Loucy (cell line): Measurements from ENCODE around the gene MKNK2.

Experiments
- H2AFZ ChIP-seq: fragments of 200-600 bp; sonication (generic); 2 replicates; pipeline ENCODE4 v1.6.0; 2016; ENCODE audit warnings: antibody characterized with exemption, mild to moderate bottlenecking, low read length, moderate library complexity
- H3F3A ChIP-seq: fragments of 200-600 bp; 2 replicates; pipeline ENCODE4 v1.6.0; 2016; ENCODE audit warnings: antibody characterized with exemption, low read depth, mild to moderate bottlenecking
- H3K27me3 ChIP-seq: fragments of 200-600 bp; sonication (generic); 2 replicates; pipeline ENCODE4 v1.6.1; 2014; ENCODE audit warnings: low read length, mild to moderate bottlenecking; ENCODE audit not compliant: insufficient read depth, poor library complexity, severe bottlenecking
- H3K36me3 ChIP-seq: fragments of 200-600 bp; sonication (generic); 2 replicates; pipeline ENCODE4 v1.6.1; 2016; ENCODE audit warnings: low read length; ENCODE audit not compliant: insufficient read depth
- H3K4me1 ChIP-seq: fragments of 200-600 bp; sonication (generic); 2 replicates; pipeline ENCODE4 v1.5.1; 2014; ENCODE audit warnings: low read length, mild to moderate bottlenecking; ENCODE audit not compliant: insufficient read depth, poor library complexity, severe bottlenecking
- H3K4me2 ChIP-seq: fragments of 200-600 bp; sonication (generic); 2 replicates; pipeline ENCODE4 v1.6.0; 2014; ENCODE audit warnings: antibody characterized with exemption, low read length, low read depth, mild to moderate bottlenecking; ENCODE audit not compliant: poor library complexity, severe bottlenecking
- H3K4me3 ChIP-seq: fragments of 200-600 bp; sonication (generic); 2 replicates; pipeline ENCODE4 v1.5.1; 2014; ENCODE audit warnings: low read length, mild to moderate bottlenecking, mixed read lengths; ENCODE audit not compliant: poor library complexity, severe bottlenecking
- H3K79me2 ChIP-seq: fragments of 200-600 bp; sonication (generic); 2 replicates; pipeline ENCODE4 v1.6.1; 2014; ENCODE audit warnings: low read length; ENCODE audit not compliant: insufficient read depth
- H3K9ac ChIP-seq: fragments of 200-600 bp; sonication (generic); 2 replicates; pipeline ENCODE4 v1.6.0; 2014; ENCODE audit warnings: mild to moderate bottlenecking, low read depth, low read length, moderate library complexity; ENCODE audit not compliant: poor library complexity, severe bottlenecking
- H3K9me2 ChIP-seq: fragments of 200-600 bp; sonication (generic); replicated peaks from 2 replicates; pipeline ENCODE4 v1.6.1; 2016; ENCODE audit warnings: low read depth, low read length, mixed read lengths
- H3K9me3 ChIP-seq: fragments of 200-600 bp; sonication (generic); 2 replicates; pipeline ENCODE4 v1.6.1; 2014; ENCODE audit warnings: mild to moderate bottlenecking, antibody characterized with exemption, low read length, low read depth; ENCODE audit not compliant: insufficient read depth
- H4K20me1 ChIP-seq: fragments of 200-600 bp; sonication (generic); 2 replicates; pipeline ENCODE4 v1.6.0; 2014; ENCODE audit warnings: antibody characterized with exemption, low read length, mild to moderate bottlenecking; ENCODE audit not compliant: insufficient read depth, poor library complexity, severe bottlenecking
- EZH2phosphoT487 ChIP-seq: fragments of 200-600 bp; IDR thresholded peaks from 2 replicates; pipeline ENCODE4 v1.6.1; 2018; ENCODE audit warnings: antibody characterized with exemption, mild to moderate bottlenecking, moderate library complexity, borderline replicate concordance
- TF ChIP-seq, protein P1 (sequence below): fragments of 200-600 bp; sonication (generic); conservative IDR thresholded peaks from 2 replicates; pipeline ENCODE4 v1.5.1; 2014; ENCODE audit warnings: mild to moderate bottlenecking, antibody characterized with exemption, low read length

The MKNK2 gene

GRCh38 chr19:2060884-2061494 is 9.9 kb upstream of the MKNK2 start:
- Histone ChIP-seq H3K9ac (peak overlapping the region; percentile 93), H3K9me3 (no peaks in the 10 kb centered on the region), H4K20me1 (no peaks in the 10 kb centered on the region), H3K4me1 (peaks cover 43% of the 10 kb centered on the region), H3K4me3 (peak overlapping the region; percentile 96), H3K9me2 (no peaks in the 10 kb centered on the region), H3K4me2 (peak overlapping the region; percentile 88), H3F3A (no peaks in the 10 kb centered on the region), H2AFZ (peak overlapping the region; percentile 47; the same call in 1 of the 2 replicates), H3K36me3 (no peaks in the 10 kb centered on the region), H3K79me2 (peaks cover 37% of the 10 kb centered on the region), H3K27me3 (no peaks in the 10 kb centered on the region)
- TF ChIP-seq, protein P1, sequence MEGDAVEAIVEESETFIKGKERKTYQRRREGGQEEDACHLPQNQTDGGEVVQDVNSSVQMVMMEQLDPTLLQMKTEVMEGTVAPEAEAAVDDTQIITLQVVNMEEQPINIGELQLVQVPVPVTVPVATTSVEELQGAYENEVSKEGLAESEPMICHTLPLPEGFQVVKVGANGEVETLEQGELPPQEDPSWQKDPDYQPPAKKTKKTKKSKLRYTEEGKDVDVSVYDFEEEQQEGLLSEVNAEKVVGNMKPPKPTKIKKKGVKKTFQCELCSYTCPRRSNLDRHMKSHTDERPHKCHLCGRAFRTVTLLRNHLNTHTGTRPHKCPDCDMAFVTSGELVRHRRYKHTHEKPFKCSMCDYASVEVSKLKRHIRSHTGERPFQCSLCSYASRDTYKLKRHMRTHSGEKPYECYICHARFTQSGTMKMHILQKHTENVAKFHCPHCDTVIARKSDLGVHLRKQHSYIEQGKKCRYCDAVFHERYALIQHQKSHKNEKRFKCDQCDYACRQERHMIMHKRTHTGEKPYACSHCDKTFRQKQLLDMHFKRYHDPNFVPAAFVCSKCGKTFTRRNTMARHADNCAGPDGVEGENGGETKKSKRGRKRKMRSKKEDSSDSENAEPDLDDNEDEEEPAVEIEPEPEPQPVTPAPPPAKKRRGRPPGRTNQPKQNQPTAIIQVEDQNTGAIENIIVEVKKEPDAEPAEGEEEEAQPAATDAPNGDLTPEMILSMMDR = no peak
- TF ChIP-seq EZH2phosphoT487 = no peak

- Histone ChIP-seq H3K9me2 (no peaks in the 10 kb centered on the region), H3K4me1 (peaks cover 50% of the 10 kb centered on the region), H4K20me1 (no peaks in the 10 kb centered on the region), H3K4me2 (peak overlapping the region; percentile 88), H3K36me3 (no peaks in the 10 kb centered on the region), H3K79me2 (peaks cover 43% of the 10 kb centered on the region), H3K9ac (peak overlapping the region; percentile 93), H3K27me3 (no peaks in the 10 kb centered on the region), H3F3A (no peaks in the 10 kb centered on the region), H2AFZ (no peak overlapping the region), H3K4me3 (peak overlapping the region; percentile 96), H3K9me3 (no peaks in the 10 kb centered on the region)
- TF ChIP-seq EZH2phosphoT487 = no peak
- TF ChIP-seq, protein P1 = no peak
Observed at GRCh38 chr19:2059422-2060201, 8.6 kb upstream of the MKNK2 start.

GRCh38 chr19:2058570-2059421 is 7.8 kb upstream of the MKNK2 start:
- no peak for TF ChIP-seq EZH2phosphoT487
- TF ChIP-seq, protein P1 = no peak
- Histone ChIP-seq H3K27me3 (no peaks in the 10 kb centered on the region), H3K4me1 (peaks cover 53% of the 10 kb centered on the region), H3K79me2 (peaks cover 47% of the 10 kb centered on the region), H3K4me3 (no peak overlapping the region), H3F3A (no peaks in the 10 kb centered on the region), H3K9me3 (no peaks in the 10 kb centered on the region), H3K9ac (peak overlapping the region; percentile 93), H3K9me2 (no peaks in the 10 kb centered on the region), H2AFZ (no peak overlapping the region), H4K20me1 (no peaks in the 10 kb centered on the region), H3K4me2 (no peak overlapping the region), H3K36me3 (no peaks in the 10 kb centered on the region)
